Stimulated activated naive B cell treated with anti-CD40 and anti-IgM and Interleukin-4, amounts not matched to agents 10 μg/mL and 1 μg/mL and 100 μg/mL, for 72 hours (primary cell): Measurements from ENCODE around the gene SEPTIN10.
A peak's percentile ranks its signal among the peaks of the same experiment; 100 is the strongest.
"Not testable (repeated sequence)": the region's sequence is repeated elsewhere in the genome, so short reads cannot be mapped to it uniquely, and the experiment has no call there.

Source experiments
- ATAC-seq, 2 donors: fragments of 150-1000 bp; cut with Tn5 transposase; replicated peaks; 2 replicates each; pipeline ENCODE4 v1.10.0; 2021; ENCODE audit warnings: moderate library complexity in 1 of 2
- DNase-seq: peaks from one replicate; pipeline ENCODE4 v3.0.0; 2021
- H3K27ac Mint-ChIP-seq: one replicate; pipeline ENCODE4 v1.8.0; 2022; ENCODE audit warnings: mild to moderate bottlenecking, mixed read lengths
- H3K27me3 Mint-ChIP-seq, 2 donors: one replicate each; pipeline ENCODE4 v1.8.0; 2022; ENCODE audit warnings: mixed read lengths in 2 of 2
- H3K36me3 Mint-ChIP-seq, 2 donors: one replicate each; pipeline ENCODE4 v1.8.0; 2022; ENCODE audit warnings: mixed read lengths in 2 of 2, mild to moderate bottlenecking in 1 of 2
- H3K4me1 Mint-ChIP-seq, 2 donors: one replicate each; pipeline ENCODE4 v1.8.0; 2022; ENCODE audit warnings: mixed read lengths in 2 of 2, mild to moderate bottlenecking in 1 of 2
- H3K4me3 Mint-ChIP-seq, 2 donors: one replicate each; pipeline ENCODE4 v1.8.0; 2022; ENCODE audit warnings: mild to moderate bottlenecking in 2 of 2, mixed read lengths in 2 of 2, moderate library complexity in 1 of 2
- H3K9me3 Mint-ChIP-seq, 2 donors: one replicate each; pipeline ENCODE4 v1.8.0; 2022; ENCODE audit warnings: mixed read lengths in 2 of 2, mild to moderate bottlenecking in 1 of 2

SEPTIN10 gene

DNA sequence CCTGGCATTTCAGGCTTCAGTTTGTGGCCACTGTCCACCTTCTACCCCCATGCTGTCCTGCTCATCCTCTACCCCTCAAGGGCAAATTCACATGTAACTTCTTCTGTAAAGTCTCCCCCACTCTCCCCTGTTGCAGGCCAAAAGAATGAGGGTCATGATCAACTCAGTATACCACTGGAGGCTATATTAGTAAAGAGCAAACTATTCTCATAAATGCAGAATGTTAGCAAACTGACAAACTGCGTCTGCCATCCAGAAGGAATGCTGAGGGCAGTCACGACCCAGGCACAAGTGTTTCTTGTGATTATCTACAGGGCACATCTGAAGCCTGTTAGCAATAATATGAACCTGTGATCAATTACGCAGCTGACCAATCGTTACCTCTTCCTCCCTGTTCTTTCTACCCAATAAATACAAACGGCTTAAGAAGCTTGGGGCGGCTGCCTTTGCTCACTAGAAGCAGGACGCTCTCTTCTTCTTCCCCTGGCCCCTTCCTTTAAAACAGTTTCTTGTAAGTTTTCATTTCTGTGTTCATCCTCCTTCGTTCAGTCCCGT lies 58.3 kb downstream of the SEPTIN10 start:
- Mint-ChIP-seq H3K27me3 (no peaks in the 10 kb centered on the region), H3K4me1 (no peaks in the 10 kb centered on the region), H3K27ac (no peak overlapping the region), H3K9me3 (no peaks in the 10 kb centered on the region), H3K4me3 (no peak overlapping the region), H3K36me3 (no peaks in the 10 kb centered on the region)
- DNase-seq (no peak), ATAC-seq (no peak)

DNA sequence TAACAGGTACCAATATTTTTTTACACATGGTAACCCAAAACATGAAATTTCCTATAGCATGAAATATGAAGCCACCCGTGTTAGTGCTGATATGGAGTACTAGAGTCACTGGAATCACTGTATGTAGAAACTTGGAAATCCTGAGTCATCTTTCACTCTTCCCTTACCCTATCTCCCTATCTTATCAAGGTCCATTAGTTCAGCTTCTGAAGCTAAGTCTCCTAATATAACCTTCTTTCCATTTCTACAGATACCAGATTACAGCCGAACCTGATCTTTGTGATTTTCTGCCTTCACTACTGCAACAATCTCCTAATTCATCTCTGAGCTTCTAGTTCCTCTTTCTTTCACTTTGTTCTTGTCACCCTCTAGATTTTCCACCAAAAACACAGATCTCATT lies 59.0 kb downstream of the SEPTIN10 start:
- H3K9me3 Mint-ChIP-seq, result no peaks in the 10 kb centered on the region
- no peaks in the 10 kb centered on the region for H3K27me3 Mint-ChIP-seq
- H3K36me3 Mint-ChIP-seq, result no peaks in the 10 kb centered on the region
- no peak overlapping the region for H3K27ac Mint-ChIP-seq
- no peaks in the 10 kb centered on the region for H3K4me1 Mint-ChIP-seq
- no peak for DNase-seq
- H3K4me3 Mint-ChIP-seq, result no peak overlapping the region
- no peak for ATAC-seq

DNA sequence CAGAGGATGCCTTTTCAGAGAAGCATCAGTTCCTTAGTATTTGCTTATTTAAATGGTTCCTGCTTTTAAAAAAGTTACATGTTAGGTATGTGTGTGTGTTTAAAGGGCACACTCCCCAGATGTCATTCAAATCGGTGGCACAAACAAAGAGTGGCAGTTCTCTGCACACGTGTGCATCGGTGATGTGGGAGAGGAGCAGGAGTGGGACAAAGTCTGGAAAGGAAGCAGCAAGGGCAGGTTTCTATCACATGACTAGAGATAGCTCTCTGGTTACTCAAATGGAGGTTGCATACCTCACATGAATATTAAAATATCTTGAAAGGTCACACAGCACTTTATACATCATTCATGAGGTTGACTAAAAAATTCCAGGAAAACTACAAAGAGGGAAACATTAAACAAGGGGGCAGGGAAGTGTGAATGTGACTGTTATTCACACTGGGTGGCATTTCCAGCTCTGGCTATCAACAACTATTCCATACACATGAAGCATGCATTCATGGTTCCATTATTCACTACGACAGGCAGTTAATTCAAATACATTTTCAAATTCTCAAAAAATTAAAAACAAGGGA lies 64.7 kb downstream of the SEPTIN10 start:
- H3K36me3 Mint-ChIP-seq, result no peaks in the 10 kb centered on the region
- no peak overlapping the region for H3K4me3 Mint-ChIP-seq
- no peaks in the 10 kb centered on the region for H3K27me3 Mint-ChIP-seq
- H3K4me1 Mint-ChIP-seq, result peaks cover 0 to 3% of the 10 kb centered on the region in 2 donors
- H3K9me3 Mint-ChIP-seq, result no peaks in the 10 kb centered on the region
- ATAC-seq, result no peak
- H3K27ac Mint-ChIP-seq, result no peak overlapping the region
- no peak for DNase-seq

DNA sequence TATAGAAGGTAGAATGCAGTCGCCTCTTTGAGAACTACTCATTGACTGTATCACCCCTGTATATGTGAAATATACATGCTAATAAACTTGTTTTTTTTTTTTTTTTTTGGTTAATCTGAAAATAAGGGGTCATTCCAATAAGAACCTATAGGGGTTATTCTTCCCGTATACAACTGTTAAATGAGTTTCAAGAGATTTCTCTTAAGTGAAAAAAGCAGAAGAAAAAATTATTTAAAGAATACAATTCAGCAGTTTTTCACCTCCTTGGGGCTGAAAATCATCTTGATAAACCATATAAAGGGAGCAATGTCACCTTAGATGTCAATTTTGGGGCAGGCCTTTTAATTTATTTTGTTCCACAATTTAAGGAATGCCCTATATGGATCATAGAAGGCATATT lies 66.5 kb downstream of the SEPTIN10 start:
- Mint-ChIP-seq H3K4me1 (peaks cover 0 to 3% of the 10 kb centered on the region in 2 donors), H3K27ac (no peak overlapping the region), H3K9me3 (no peaks in the 10 kb centered on the region), H3K4me3 (no peak overlapping the region), H3K27me3 (no peaks in the 10 kb centered on the region), H3K36me3 (no peaks in the 10 kb centered on the region)
- ATAC-seq (no peak), DNase-seq (no peak)

DNA sequence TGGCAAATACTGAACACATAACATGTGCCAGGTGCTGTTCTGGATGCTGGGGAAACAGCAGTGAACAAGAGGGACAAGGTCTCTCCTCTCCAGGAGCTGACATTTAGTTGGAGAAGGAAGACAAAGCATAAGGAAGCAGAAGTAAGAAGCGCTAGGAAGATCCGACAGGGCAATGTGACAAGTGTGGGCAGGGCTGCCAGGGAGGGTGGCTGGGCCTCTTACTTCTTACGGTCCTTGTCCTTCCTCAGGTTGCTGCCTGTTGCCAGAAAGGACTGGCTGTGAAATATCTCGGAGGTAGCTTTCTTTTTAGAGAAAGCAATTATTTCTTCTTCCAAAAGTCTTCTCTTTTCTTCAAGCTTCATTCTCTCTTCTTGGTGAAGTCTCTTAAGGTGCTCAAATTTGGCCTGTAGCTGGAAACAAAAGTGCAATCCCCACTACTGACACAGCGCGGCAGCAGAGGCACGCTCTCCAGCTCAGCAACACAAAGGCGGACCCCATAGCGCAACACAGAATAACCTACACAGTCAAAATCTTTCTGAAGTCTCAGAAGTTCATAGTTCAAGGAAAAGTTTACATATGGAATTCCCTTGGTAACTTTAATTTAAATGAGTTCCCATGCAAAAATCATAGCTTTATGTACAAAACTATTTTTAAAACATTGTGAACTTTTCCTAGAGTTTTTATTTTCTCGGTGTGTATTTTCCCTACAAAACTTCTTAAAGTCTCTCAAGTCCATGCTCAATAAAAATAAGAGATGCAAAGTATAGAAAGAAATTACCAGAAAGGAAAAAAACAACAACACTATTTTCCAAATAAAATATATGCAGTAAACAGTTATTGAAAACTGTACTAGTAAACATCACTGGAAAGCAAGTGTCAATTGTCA lies 67.7 kb downstream of the SEPTIN10 start:
- Mint-ChIP-seq H3K27ac (no peak overlapping the region), H3K4me3 (no peak overlapping the region), H3K27me3 (peaks cover 0 to 8% of the 10 kb centered on the region in 2 donors), H3K36me3 (no peaks in the 10 kb centered on the region), H3K4me1 (peaks cover 0 to 3% of the 10 kb centered on the region in 2 donors), H3K9me3 (no peaks in the 10 kb centered on the region)
- peak; percentile 30 for DNase-seq
- peak; percentile 84 to 87 for ATAC-seq

DNA sequence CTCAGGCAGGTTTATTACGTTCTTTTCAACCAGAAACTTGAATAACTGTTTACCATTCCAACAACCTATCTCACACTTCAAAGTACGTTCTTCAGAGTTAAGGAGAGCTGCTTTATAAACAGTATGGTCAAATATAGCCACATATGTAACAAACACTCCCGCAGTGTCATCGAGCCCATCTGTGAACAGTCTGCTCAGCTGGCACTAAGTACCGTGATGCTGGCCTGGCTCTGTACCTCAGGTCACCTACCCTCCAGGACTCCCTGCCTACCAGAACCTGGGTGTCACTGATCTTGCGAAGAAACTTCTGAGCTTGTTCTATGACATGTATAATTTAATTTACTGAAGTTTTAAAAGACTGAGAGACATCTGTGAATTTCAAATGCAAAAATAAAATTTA lies 71.4 kb downstream of the SEPTIN10 start:
- no peaks in the 10 kb centered on the region for H3K4me1 Mint-ChIP-seq
- no peaks in the 10 kb centered on the region for H3K9me3 Mint-ChIP-seq
- ATAC-seq, result no peak
- peaks cover 0 to 8% of the 10 kb centered on the region in 2 donors for H3K27me3 Mint-ChIP-seq
- H3K36me3 Mint-ChIP-seq, result no peaks in the 10 kb centered on the region
- H3K27ac Mint-ChIP-seq, result no peak overlapping the region
- DNase-seq, result no peak
- no peak overlapping the region for H3K4me3 Mint-ChIP-seq

DNA sequence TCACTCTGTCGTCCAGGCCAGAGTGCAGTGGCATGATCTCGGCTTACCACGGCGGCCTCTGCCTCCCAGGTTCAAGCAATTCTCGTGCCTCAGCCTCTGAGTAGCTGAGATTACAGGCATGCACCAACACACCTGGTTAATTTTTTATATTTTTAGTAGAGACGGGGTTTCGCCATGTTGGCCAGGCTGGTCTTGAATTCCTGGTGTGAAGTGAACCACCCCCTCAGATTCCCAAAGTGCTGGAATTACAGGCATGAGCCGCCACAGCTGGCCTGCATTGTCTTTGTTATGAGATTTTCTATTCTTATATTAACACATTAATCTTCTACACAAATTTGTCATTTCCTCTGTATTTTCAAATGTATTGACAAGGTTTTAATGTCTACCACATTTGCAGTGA lies 75.2 kb downstream of the SEPTIN10 start:
- H3K27me3 Mint-ChIP-seq, result peaks cover 0 to 8% of the 10 kb centered on the region in 2 donors
- peaks cover 4% of the 10 kb centered on the region in 2 donors for H3K9me3 Mint-ChIP-seq
- DNase-seq, result no peak
- H3K4me1 Mint-ChIP-seq, result no peaks in the 10 kb centered on the region
- H3K4me3 Mint-ChIP-seq, result no peak overlapping the region
- no peaks in the 10 kb centered on the region for H3K36me3 Mint-ChIP-seq
- no peak overlapping the region for H3K27ac Mint-ChIP-seq
- no peak for ATAC-seq

DNA sequence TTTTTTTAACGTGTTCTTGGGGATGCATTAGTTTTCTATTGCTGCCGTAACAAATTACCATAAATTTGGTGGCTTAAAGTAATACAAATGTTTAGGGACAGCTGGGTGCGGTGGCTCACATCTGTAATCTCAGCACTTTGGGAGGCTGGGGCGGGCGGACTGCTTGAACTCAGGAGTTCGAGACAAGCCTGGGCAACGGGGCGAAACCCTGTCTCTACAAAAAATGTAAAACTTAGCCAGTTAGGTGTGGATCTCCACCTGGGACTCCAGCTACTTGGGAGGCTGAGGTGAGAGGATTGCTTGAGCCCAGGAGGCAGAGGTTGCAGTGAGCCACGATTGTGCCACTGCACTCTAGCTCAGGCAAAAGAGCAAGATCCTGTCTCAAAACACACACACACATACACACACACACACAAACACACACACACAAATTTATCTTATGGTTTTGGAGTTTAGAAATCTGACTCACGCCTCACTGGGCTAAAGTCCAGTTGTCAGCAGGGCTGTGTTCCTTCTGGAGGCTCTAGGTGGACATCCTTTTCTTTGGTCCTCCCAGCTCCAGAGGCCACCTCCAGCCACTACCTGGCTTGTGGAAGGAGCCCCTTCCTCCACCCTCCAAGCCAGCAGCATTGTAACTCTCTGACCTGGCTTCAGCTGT lies 76.1 kb downstream of the SEPTIN10 start:
- Mint-ChIP-seq H3K27ac (no peak overlapping the region), H3K9me3 (peaks cover 4% of the 10 kb centered on the region in 2 donors), H3K36me3 (no peaks in the 10 kb centered on the region), H3K27me3 (peaks cover 0 to 8% of the 10 kb centered on the region in 2 donors), H3K4me1 (no peaks in the 10 kb centered on the region), H3K4me3 (no peak overlapping the region)
- DNase-seq (no peak), ATAC-seq (no peak)

DNA sequence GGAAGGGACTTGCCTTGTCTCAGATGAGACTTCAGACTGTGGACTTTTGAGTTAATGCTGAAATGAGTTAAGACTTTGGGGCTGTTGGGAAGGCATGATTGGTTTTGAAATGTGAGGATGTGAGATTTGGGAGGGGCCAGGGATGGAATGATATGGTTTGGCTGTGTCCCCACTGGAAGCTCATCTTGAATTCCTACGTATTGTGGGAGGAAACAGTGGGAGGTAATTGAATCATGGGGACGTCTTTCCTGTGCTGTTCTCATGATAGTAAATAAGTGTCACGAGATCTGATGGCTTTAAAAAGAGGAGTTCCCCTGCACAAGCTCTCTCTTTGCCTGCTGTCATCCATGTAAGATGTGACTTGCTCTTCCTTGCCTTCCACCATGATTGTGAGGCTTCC lies 77.2 kb downstream of the SEPTIN10 start:
- H3K27me3 Mint-ChIP-seq, H3K4me3 Mint-ChIP-seq, H3K27ac Mint-ChIP-seq, DNase-seq, H3K36me3 Mint-ChIP-seq, H3K9me3 Mint-ChIP-seq, H3K4me1 Mint-ChIP-seq, ATAC-seq: not testable (repeated sequence)

DNA sequence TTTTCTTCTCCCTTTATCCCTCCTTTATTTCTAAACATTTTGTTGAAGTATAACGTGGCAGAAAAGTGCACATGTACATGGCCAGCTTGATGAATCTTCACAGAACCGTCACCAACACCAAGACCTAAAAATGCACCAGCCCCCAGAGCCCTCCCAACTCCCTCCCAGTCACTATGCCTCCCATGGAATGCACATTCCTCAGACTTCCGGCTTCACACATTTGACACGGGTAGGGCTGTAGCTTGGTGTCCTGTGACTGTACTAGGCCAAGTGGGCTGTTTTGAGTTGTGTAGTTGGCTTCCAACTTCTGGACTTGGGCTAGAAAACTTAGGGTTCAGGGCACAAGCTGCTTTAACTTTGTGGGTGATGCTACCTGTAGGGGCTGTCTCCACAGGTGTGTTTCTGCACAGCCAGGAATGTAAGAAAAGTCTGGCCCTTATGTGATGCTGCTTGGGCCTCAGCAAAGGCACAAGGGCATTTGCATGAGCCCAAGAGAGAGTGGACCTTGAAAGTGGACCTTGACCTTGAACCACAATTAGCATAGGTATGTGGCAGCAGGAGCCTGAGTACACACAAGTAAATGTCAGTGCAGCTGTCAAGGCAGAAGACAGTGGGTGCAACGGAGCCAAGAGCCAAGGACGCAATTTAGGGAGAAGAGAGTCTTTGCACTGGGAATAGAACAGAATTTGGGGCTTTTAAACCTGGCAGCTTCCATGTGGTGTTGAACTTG lies 78.4 kb downstream of the SEPTIN10 start:
- H3K27me3 Mint-ChIP-seq, result no peaks in the 10 kb centered on the region
- H3K36me3 Mint-ChIP-seq, result no peaks in the 10 kb centered on the region
- H3K27ac Mint-ChIP-seq, result no peak overlapping the region
- ATAC-seq, result no peak
- no peak overlapping the region for H3K4me3 Mint-ChIP-seq
- DNase-seq, result no peak
- no peaks in the 10 kb centered on the region for H3K4me1 Mint-ChIP-seq
- peaks cover 4% of the 10 kb centered on the region in 2 donors for H3K9me3 Mint-ChIP-seq

DNA sequence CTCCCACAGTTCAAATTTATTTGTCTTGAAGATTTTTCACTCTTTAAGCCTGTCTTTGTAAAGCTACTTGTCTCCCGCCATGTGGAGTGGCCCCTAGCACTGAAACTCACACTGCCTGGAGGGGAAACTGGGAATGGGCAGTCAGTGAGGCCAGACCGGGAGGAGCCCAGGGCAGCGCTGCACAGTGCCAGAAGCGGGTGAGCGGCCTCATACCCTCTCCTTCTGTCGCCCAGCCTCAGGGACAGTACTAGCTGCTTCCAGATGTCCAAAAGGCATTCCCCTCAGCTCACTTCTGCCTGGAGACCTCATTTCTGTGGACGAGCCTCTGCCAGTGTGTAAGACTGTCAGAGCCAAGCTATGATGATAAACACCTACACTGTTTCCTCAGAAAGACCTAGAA lies 79.9 kb downstream of the SEPTIN10 start:
- Mint-ChIP-seq H3K9me3 (peaks cover 4% of the 10 kb centered on the region in 2 donors), H3K36me3 (no peaks in the 10 kb centered on the region), H3K27me3 (peaks cover 0 to 4% of the 10 kb centered on the region in 2 donors), H3K4me3 (no peak overlapping the region), H3K4me1 (peaks cover 0 to 12% of the 10 kb centered on the region in 2 donors), H3K27ac (no peak overlapping the region)
- ATAC-seq (no peak), DNase-seq (no peak)

DNA sequence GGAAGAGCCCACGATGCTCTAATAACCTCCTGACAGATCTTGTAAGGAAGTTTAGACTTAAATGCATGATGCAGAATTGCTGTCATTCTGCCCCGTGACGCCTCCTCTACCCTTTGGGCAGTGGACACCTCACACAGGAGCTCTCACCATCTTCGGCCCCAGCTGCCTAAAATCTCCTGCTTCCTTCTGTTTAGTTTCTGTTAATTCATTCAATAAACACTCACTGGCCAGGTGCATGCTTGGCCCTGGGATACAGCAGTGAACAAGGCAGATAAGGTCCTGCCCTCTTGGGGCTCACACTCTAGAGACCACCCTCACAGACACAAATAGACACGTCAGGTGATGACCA lies 81.1 kb downstream of the SEPTIN10 start:
- ATAC-seq (no peak), DNase-seq (no peak)
- Mint-ChIP-seq H3K4me1 (peaks cover 0 to 12% of the 10 kb centered on the region in 2 donors), H3K9me3 (peaks cover 4% of the 10 kb centered on the region in 2 donors), H3K36me3 (no peaks in the 10 kb centered on the region), H3K27ac (no peak overlapping the region), H3K27me3 (peaks cover 0 to 4% of the 10 kb centered on the region in 2 donors), H3K4me3 (no peak overlapping the region)

DNA sequence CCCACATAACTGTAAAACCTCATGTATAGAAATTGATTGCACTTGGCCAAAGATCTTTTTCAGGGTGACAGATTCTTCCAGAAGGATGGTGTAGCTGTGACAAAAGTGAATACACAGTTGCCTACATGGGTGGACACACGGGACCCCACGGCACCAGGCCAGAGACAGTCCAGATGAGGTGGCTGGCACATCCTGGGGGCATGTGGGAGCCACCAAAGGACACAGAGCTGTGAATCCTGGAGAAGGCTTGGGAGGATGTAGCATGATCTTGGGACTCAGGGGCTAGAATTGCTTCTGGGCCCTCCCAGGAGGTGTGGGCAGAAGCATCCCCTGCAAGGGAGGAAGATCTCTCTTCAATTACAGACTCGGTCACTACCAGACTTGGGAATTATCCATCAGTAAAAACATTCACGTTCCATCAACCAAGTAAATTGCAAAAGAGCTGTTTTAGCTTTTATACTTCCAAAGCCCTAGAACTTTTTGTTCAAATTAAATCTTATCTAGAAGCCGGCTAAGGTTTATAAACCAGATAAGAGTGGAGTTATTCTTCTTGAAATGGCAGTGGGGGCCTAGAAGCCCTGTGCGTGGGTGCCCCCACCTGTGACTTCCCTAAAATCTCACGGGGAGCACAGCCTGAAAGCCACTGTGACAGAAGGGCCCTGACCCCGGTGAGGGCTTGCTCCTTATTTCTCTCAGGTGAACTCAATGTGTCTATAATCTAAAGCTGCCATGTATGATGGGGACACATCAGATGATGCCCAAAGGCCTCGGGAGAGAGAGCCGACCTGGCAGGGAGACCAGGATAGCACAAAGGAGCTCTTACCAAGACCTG lies 81.7 kb downstream of the SEPTIN10 start:
- Mint-ChIP-seq H3K27ac (no peak overlapping the region), H3K27me3 (peaks cover 0 to 4% of the 10 kb centered on the region in 2 donors), H3K36me3 (no peaks in the 10 kb centered on the region), H3K4me3 (no peak overlapping the region), H3K9me3 (peaks cover 4% of the 10 kb centered on the region in 2 donors), H3K4me1 (peaks cover 0 to 12% of the 10 kb centered on the region in 2 donors)
- DNase-seq (no peak), ATAC-seq (no peak)
